Peyer's patch (tissue), 4 donors: ENCODE results near the gene AMN1. TPM values are rescaled to one million over a fixed set of nuclear protein-coding genes. Genes with fewer than 3 reads are reported as not detected.
"Not testable (repeated sequence)": the region's sequence is repeated elsewhere in the genome, so short reads cannot be mapped to it uniquely, and the experiment has no call there.

Experiments
- DNase-seq, 3 donors: peaks; one replicate each; pipeline ENCODE4 v3.0.0-alpha.2; 2017 to 2019
- H3K27ac ChIP-seq, 4 donors: fragments of 200-600 bp; sonication (generic); one replicate each; pipeline ENCODE4 v1.5.1; 2016 to 2019
- H3K27me3 ChIP-seq, 2 donors: fragments of 200-600 bp; sonication (generic); one replicate each; pipeline ENCODE4 v1.5.1; 2019
- H3K36me3 ChIP-seq, 3 donors: fragments of 200-600 bp; sonication (generic); one replicate each; pipeline ENCODE4 v1.5.1; 2016 to 2019
- H3K4me1 ChIP-seq, 4 donors: fragments of 200-600 bp; sonication (generic); one replicate each; pipeline ENCODE4 v1.5.1; 2016 to 2019
- H3K4me3 ChIP-seq, 4 donors: fragments of 200-600 bp; sonication (generic); 1 replicate in 3 of 4; 2 replicates in 1 of 4; pipeline ENCODE4 v1.5.1; 2016 to 2019; ENCODE audit warnings: mild to moderate bottlenecking in 1 of 4
- H3K9me3 ChIP-seq, 4 donors: fragments of 200-600 bp; sonication (generic); one replicate each; pipeline ENCODE4 v1.5.1; 2016 to 2019; ENCODE audit warnings: mild to moderate bottlenecking in 1 of 4
- CTCF ChIP-seq, 6 experiments: fragments of 450-650 bp in 4 of 6; fragments of 200-600 bp in 2 of 6; sonication (generic) in 1 of 6; IDR thresholded peaks; one replicate each; pipeline ENCODE4 v1.5.1; 2017 to 2019; ENCODE audit warnings: antibody characterized with exemption in 6 of 6, mild to moderate bottlenecking in 3 of 6, moderate library complexity in 1 of 6
- POLR2A ChIP-seq, 2 donors: fragments of 450-650 bp; IDR thresholded peaks; one replicate each; pipeline ENCODE4 v1.5.1; 2017; ENCODE audit warnings: antibody characterized with exemption in 2 of 2, mild to moderate bottlenecking in 2 of 2, moderate library complexity in 2 of 2
- total RNA-seq, 4 donors: library from RNA; depleted of rRNA; stranded (reverse); fragments of >200 nt; gene quantifications; one replicate each; pipeline ENCODE4 v1.1.0, GENCODE V29; 2016

Gene AMN1
- total RNA-seq, 4 donors from 2014 or later, result 0.95 to 21.5 (median 6.4) TPM

- no peaks in the 10 kb centered on the region for H3K27me3 ChIP-seq
- peaks cover 0 to 10% (median 4%) of the 10 kb centered on the region in 4 donors for H3K9me3 ChIP-seq
- no peaks in the 10 kb centered on the region for H3K4me1 ChIP-seq
- no peak for TF ChIP-seq POLR2A (IDR thresholded peaks at IDR 0.05)
- no peak for TF ChIP-seq CTCF (IDR thresholded peaks at IDR 0.05)
- H3K27ac ChIP-seq, result no peak overlapping the region
- H3K4me3 ChIP-seq, result no peak overlapping the region
- DNase-seq, result no peak
- no peaks in the 10 kb centered on the region for H3K36me3 ChIP-seq
Observed at GRCh38 chr12:31710021-31710818, 18.6 kb downstream of the AMN1 start.

GRCh38 chr12:31708118-31708517 lies 20.7 kb downstream of the AMN1 start:
- H3K27ac ChIP-seq, H3K4me1 ChIP-seq, H3K9me3 ChIP-seq, DNase-seq, H3K36me3 ChIP-seq, H3K27me3 ChIP-seq, H3K4me3 ChIP-seq: not testable (repeated sequence)

- TF ChIP-seq CTCF (IDR thresholded peaks at IDR 0.05) (no peak), POLR2A (IDR thresholded peaks at IDR 0.05) (no peak)
- H3K36me3 ChIP-seq, result no peaks in the 10 kb centered on the region
Observed at GRCh38 chr12:31705621-31706020, 23.2 kb downstream of the AMN1 start.

GRCh38 chr12:31702047-31702446 lies 26.8 kb downstream of the AMN1 start:
- no peak overlapping the region for H3K4me3 ChIP-seq
- no peaks in the 10 kb centered on the region for H3K36me3 ChIP-seq
- H3K9me3 ChIP-seq, result no peaks in the 10 kb centered on the region
- H3K27me3 ChIP-seq, result no peaks in the 10 kb centered on the region
- TF ChIP-seq CTCF (IDR thresholded peaks at IDR 0.05), result peak in 2 of 6 experiments; percentile 15 to 24
- no peak for TF ChIP-seq POLR2A (IDR thresholded peaks at IDR 0.05)
- no peak for DNase-seq
- no peak overlapping the region for H3K27ac ChIP-seq
- H3K4me1 ChIP-seq, result no peaks in the 10 kb centered on the region

More at GRCh38 chr12:31705621-31706020, 23.2 kb downstream of the AMN1 start:
- Histone ChIP-seq H3K4me3 (no peak overlapping the region), H3K27me3 (no peaks in the 10 kb centered on the region), H3K27ac (no peak overlapping the region), H3K4me1 (no peaks in the 10 kb centered on the region), H3K9me3 (peaks cover 0 to 10% (median 4%) of the 10 kb centered on the region in 4 donors)
- no peak for DNase-seq

GRCh38 chr12:31689921-31690320 lies 38.9 kb downstream of the AMN1 start:
- H3K27ac ChIP-seq, H3K9me3 ChIP-seq, H3K36me3 ChIP-seq, DNase-seq, H3K27me3 ChIP-seq, H3K4me1 ChIP-seq, H3K4me3 ChIP-seq: not testable (repeated sequence)

- H3K27ac ChIP-seq, result peak overlapping the region in 2 of 4 donors; percentile 6 to 74
- no peaks in the 10 kb centered on the region for H3K27me3 ChIP-seq
- peak in 2 of 3 donors; percentile 36 to 54 for DNase-seq
- H3K4me3 ChIP-seq, result no peak overlapping the region
- H3K4me1 ChIP-seq, result peaks cover 0 to 6% (median 0%) of the 10 kb centered on the region in 4 donors
- H3K9me3 ChIP-seq, result peaks cover 0 to 13% (median 5%) of the 10 kb centered on the region in 4 donors
- TF ChIP-seq CTCF (IDR thresholded peaks at IDR 0.05) (no peak), POLR2A (IDR thresholded peaks at IDR 0.05) (no peak)
- no peaks in the 10 kb centered on the region for H3K36me3 ChIP-seq
Observed at GRCh38 chr12:31687101-31687527, 41.7 kb downstream of the AMN1 start.
